Type B pancreatic cell (in vitro differentiated cells): Measurements from ENCODE around the gene ESYT1. TPM values are rescaled to one million over a fixed set of nuclear protein-coding genes. Genes with fewer than 3 reads are reported as not detected.

ENCODE experiments used
- DNase-seq: peaks from one replicate; pipeline ENCODE4 v3.0.0; 2021; ENCODE audit warnings: mixed read lengths; ENCODE audit not compliant: unreplicated experiment; ENCODE audit errors: extremely low spot score
- H3K27ac Mint-ChIP-seq: 2 replicates; pipeline ENCODE4 v1.8.0; 2021; ENCODE audit warnings: mild to moderate bottlenecking, mixed read lengths
- H3K27me3 Mint-ChIP-seq: 2 replicates; pipeline ENCODE4 v1.8.0; 2021; ENCODE audit warnings: mixed read lengths
- H3K36me3 Mint-ChIP-seq: 2 replicates; pipeline ENCODE4 v1.8.0; 2021; ENCODE audit warnings: mixed read lengths
- H3K4me1 Mint-ChIP-seq: one replicate; pipeline ENCODE4 v1.8.0; 2021; ENCODE audit warnings: mixed read lengths; ENCODE audit not compliant: unreplicated experiment
- H3K4me3 Mint-ChIP-seq: 2 replicates; pipeline ENCODE4 v1.8.0; 2021; ENCODE audit warnings: mild to moderate bottlenecking, mixed read lengths
- H3K9me3 Mint-ChIP-seq: 2 replicates; pipeline ENCODE4 v1.8.0; 2021; ENCODE audit warnings: mixed read lengths
- long read RNA-seq: library from polyadenylated mRNA; unstranded; transcript quantifications from one replicate; pipeline ENCODE4 v2.0.0, GENCODE V29; 2020
- total RNA-seq: library from RNA; stranded (reverse); gene quantifications from 2 replicates; pipeline ENCODE4 v1.2.1, GENCODE V29; 2021; ENCODE audit warnings: low replicate concordance
- TF ChIP-seq, protein P1 (sequence below): fragments of 200-600 bp; sonication (generic); conservative IDR thresholded peaks from 2 replicates; pipeline ENCODE4 v1.5.0; 2021; ENCODE audit warnings: antibody characterized with exemption, mild to moderate bottlenecking

Gene ESYT1
- 81.4 and 96.3 TPM in 2 replicates for total RNA-seq
- long read RNA-seq, full-length matches to known transcripts, result 19 of 54 reads
- long read RNA-seq, partial matches to known transcripts, result 28 of 54 reads
- long read RNA-seq, other reads (novel, unspliced or antisense), result 7 of 54 reads

GRCh38 chr12:56127888-56128669 lies at the start of gene ESYT1:
Gene ESYT1 (plus strand): TSS chr12:56128267. CDS start chr12:56128320, 53 bp downstream.
- Mint-ChIP-seq H3K27me3 (no peaks in the 10 kb centered on the region), H3K4me3 (peak within 1 kb of the TSS; percentile 99), H3K36me3 (peaks cover 21% of the 10 kb centered on the region), H3K4me1 (peaks cover 44% of the 10 kb centered on the region), H3K27ac (peak within 1 kb of the TSS; percentile 94), H3K9me3 (no peaks in the 10 kb centered on the region)
- TF ChIP-seq, protein P1, sequence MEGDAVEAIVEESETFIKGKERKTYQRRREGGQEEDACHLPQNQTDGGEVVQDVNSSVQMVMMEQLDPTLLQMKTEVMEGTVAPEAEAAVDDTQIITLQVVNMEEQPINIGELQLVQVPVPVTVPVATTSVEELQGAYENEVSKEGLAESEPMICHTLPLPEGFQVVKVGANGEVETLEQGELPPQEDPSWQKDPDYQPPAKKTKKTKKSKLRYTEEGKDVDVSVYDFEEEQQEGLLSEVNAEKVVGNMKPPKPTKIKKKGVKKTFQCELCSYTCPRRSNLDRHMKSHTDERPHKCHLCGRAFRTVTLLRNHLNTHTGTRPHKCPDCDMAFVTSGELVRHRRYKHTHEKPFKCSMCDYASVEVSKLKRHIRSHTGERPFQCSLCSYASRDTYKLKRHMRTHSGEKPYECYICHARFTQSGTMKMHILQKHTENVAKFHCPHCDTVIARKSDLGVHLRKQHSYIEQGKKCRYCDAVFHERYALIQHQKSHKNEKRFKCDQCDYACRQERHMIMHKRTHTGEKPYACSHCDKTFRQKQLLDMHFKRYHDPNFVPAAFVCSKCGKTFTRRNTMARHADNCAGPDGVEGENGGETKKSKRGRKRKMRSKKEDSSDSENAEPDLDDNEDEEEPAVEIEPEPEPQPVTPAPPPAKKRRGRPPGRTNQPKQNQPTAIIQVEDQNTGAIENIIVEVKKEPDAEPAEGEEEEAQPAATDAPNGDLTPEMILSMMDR, result no peak
- DNase-seq, result peak; percentile 97

GRCh38 chr12:56078427-56078826 lies 49.6 kb upstream of the ESYT1 start:
- Mint-ChIP-seq H3K27ac (peak overlapping the region; percentile 96), H3K27me3 (peaks cover 36% of the 10 kb centered on the region), H3K9me3 (no peaks in the 10 kb centered on the region), H3K36me3 (no peaks in the 10 kb centered on the region), H3K4me3 (peak overlapping the region; percentile 94), H3K4me1 (peaks cover 4% of the 10 kb centered on the region)
- TF ChIP-seq, protein P1, result no peak
- no peak for DNase-seq

DNA sequence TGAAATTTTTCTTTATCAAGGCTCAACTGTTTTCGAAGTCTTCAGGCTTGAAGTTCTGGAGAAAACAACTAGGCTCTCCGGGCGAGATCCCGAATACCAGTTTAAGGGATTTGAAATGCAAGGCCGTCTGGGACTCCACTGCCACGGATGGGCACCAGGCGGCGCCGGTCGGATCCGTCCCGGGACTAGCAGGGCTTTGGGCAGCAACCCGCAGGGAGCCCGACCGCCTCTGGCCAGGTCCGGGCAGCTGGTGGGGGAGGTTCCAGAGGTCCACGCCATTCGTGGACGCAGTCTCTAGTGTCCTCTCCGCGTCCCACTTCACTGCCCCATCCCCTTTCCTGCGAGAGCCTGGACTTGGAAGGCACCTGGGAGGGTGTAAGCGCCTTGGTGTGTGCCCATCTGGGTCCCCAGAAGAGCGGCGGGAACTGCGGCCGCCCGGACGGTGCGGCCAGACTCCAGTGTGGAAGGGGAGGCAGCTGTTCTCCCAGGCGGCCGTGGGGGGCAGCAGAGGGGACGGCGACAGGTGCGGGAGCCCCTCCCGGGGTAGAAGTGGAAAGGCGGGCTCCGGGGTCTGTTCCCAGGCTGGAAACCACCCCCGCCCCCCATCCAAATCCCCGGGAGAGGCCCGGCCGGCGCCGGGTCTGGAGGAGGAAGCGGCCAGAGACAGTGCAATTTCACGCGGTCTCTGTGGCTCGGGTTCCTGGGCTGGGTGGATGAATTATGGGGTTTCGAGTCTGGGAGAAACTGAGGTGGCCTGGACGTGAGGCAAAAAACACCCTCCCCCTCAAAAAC lies 48.9 kb upstream of the ESYT1 start:
- Mint-ChIP-seq H3K27ac (peak overlapping the region; percentile 96), H3K36me3 (no peaks in the 10 kb centered on the region), H3K4me1 (peaks cover 4% of the 10 kb centered on the region), H3K27me3 (peaks cover 42% of the 10 kb centered on the region), H3K4me3 (peak overlapping the region; percentile 94), H3K9me3 (no peaks in the 10 kb centered on the region)
- TF ChIP-seq, protein P1, result peak; percentile 81
- peak; percentile 88 for DNase-seq

DNA sequence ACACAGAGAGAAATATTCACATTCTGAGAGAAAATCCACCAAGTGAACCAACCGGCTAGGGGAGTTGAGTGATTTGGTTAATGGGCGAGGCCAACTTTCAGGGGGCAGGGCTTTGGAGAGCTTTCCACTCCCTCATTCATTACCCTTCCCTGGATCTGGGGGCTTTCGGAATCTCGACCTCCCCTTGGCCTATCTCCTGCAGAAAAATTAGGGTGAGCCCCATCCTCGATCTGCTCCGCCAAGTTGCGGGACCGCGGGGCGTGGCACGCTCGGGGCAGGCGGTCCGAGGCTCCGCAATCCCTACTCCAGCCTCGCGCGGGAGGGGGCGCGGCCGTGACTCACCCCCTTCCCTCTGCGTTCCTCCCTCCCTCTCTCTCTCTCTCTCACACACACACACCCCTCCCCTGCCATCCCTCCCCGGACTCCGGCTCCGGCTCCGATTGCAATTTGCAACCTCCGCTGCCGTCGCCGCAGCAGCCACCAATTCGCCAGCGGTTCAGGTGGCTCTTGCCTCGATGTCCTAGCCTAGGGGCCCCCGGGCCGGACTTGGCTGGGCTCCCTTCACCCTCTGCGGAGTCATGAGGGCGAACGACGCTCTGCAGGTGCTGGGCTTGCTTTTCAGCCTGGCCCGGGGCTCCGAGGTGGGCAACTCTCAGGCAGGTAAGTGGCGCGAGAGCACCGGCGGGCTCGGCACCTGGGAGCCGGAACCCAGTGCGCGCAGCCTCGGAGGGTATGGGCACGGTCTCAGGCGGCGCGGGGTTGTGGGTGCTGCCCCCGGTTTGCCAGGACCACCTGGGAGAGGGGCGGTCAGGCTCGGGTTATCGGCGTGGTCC lies 48.1 kb upstream of the ESYT1 start, which contains the start of gene ERBB3:
Gene ERBB3 (plus strand): TSS at position 443 of the 833 bp plus-strand sequence. CDS start 136 bp downstream, at position 579.
- TF ChIP-seq, protein P1, result no peak
- Mint-ChIP-seq H3K27ac (peak within 1 kb of the TSS; percentile 96), H3K4me3 (peak within 1 kb of the TSS; percentile 94)

More for the DNA sequence above, 48.1 kb upstream of the ESYT1 start, which contains the start of gene ERBB3:
- H3K4me1 Mint-ChIP-seq, result peaks cover 4% of the 10 kb centered on the region
- H3K9me3 Mint-ChIP-seq, result no peaks in the 10 kb centered on the region
- H3K36me3 Mint-ChIP-seq, result peaks cover 3% of the 10 kb centered on the region
- peak; percentile 81 for DNase-seq
- H3K27me3 Mint-ChIP-seq, result peaks cover 47% of the 10 kb centered on the region
